Chondrocyte (in vitro differentiated cells): ENCODE data around the gene ELAPOR2. TPM values are rescaled to one million over a fixed set of nuclear protein-coding genes. Genes with fewer than 3 reads are reported as not detected.

ENCODE experiments used
- DNase-seq: peaks from one replicate; pipeline ENCODE4 v3.0.0; 2021; ENCODE audit warnings: mixed read lengths, low spot score
- H3K27ac Mint-ChIP-seq: one replicate; pipeline ENCODE4 v1.8.0; 2021; ENCODE audit warnings: mild to moderate bottlenecking, moderate library complexity, mixed read lengths; ENCODE audit not compliant: unreplicated experiment
- H3K27me3 Mint-ChIP-seq: 2 replicates; pipeline ENCODE4 v1.8.0; 2021; ENCODE audit warnings: low read depth, mixed read lengths
- H3K36me3 Mint-ChIP-seq: 2 replicates; pipeline ENCODE4 v1.8.0; 2021; ENCODE audit warnings: low read depth, mixed read lengths
- H3K4me1 Mint-ChIP-seq: 2 replicates; pipeline ENCODE4 v1.8.0; 2021; ENCODE audit warnings: low read depth, mild to moderate bottlenecking, mixed read lengths
- H3K4me3 Mint-ChIP-seq: one replicate; pipeline ENCODE4 v1.8.0; 2021; ENCODE audit warnings: mild to moderate bottlenecking, moderate library complexity, mixed read lengths; ENCODE audit not compliant: unreplicated experiment
- H3K9me3 Mint-ChIP-seq: 2 replicates; pipeline ENCODE4 v1.8.0; 2021; ENCODE audit warnings: low read depth, mixed read lengths
- CTCF ChIP-seq: fragments of 200-600 bp; sonication (generic); IDR thresholded peaks from 2 replicates; pipeline ENCODE4 v1.5.0; 2021; ENCODE audit warnings: antibody characterized with exemption, mild to moderate bottlenecking, moderate library complexity
- total RNA-seq: library from RNA; stranded (reverse); gene quantifications from 3 replicates; pipeline ENCODE4 v1.2.1, GENCODE V29; 2021

Gene ELAPOR2
- total RNA-seq, 1 donor from 2014 or later: 16.9 TPM

- H3K4me3 Mint-ChIP-seq: no peak overlapping the region
- TF ChIP-seq CTCF: no peak
- no peaks in the 10 kb centered on the region for H3K9me3 Mint-ChIP-seq
- no peaks in the 10 kb centered on the region for H3K27me3 Mint-ChIP-seq
- H3K4me1 Mint-ChIP-seq: peaks cover 3% of the 10 kb centered on the region
- no peak for DNase-seq
- no peak overlapping the region for H3K27ac Mint-ChIP-seq
- H3K36me3 Mint-ChIP-seq: no peaks in the 10 kb centered on the region
Measured at GRCh38 chr7:87027900-87028299, 31.6 kb downstream of the ELAPOR2 start.

DNA sequence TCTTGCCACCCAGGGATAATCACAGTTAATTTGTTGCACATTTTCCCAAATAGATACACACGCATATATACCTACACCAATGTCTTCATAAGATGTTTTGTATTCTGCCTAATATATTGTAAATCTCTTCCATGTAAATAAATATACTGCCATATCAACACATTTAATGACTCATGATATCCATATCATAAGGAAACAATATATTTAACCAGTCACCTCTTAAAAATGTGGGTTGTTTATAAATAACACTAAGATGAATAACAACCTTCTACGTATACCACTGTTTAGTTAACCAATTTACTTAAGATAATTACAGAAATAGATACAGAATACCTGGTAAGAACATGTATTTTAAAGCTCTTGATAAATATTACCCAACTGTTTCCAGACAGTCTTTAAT lies 38.2 kb downstream of the ELAPOR2 start:
- Mint-ChIP-seq H3K4me3 (no peak overlapping the region), H3K4me1 (peaks cover 6% of the 10 kb centered on the region), H3K9me3 (no peaks in the 10 kb centered on the region), H3K27me3 (no peaks in the 10 kb centered on the region), H3K27ac (no peak overlapping the region), H3K36me3 (no peaks in the 10 kb centered on the region)
- TF ChIP-seq CTCF: no peak
- DNase-seq: no peak

GRCh38 chr7:87016606-87017005 lies 42.8 kb downstream of the ELAPOR2 start:
- Mint-ChIP-seq H3K36me3 (no peaks in the 10 kb centered on the region), H3K27me3 (no peaks in the 10 kb centered on the region), H3K4me1 (peaks cover 6% of the 10 kb centered on the region), H3K27ac (no peak overlapping the region), H3K9me3 (no peaks in the 10 kb centered on the region), H3K4me3 (no peak overlapping the region)
- no peak for DNase-seq
- TF ChIP-seq CTCF: no peak

GRCh38 chr7:87013840-87014190 lies 45.6 kb downstream of the ELAPOR2 start:
- TF ChIP-seq CTCF: no peak
- Mint-ChIP-seq H3K4me1 (peaks cover 2% of the 10 kb centered on the region), H3K9me3 (no peaks in the 10 kb centered on the region), H3K4me3 (no peak overlapping the region), H3K27ac (no peak overlapping the region), H3K36me3 (no peaks in the 10 kb centered on the region), H3K27me3 (no peaks in the 10 kb centered on the region)
- DNase-seq: no peak

- Mint-ChIP-seq H3K9me3 (no peaks in the 10 kb centered on the region), H3K27ac (no peak overlapping the region), H3K36me3 (no peaks in the 10 kb centered on the region), H3K4me3 (no peak overlapping the region), H3K4me1 (peaks cover 2% of the 10 kb centered on the region), H3K27me3 (no peaks in the 10 kb centered on the region)
- TF ChIP-seq CTCF: no peak
- no peak for DNase-seq
Measured at GRCh38 chr7:87013136-87013839, 46.2 kb downstream of the ELAPOR2 start.

Other genes starting within 250 kb of the ELAPOR2 start
- gene DMTF1, start 92.8 kb upstream of the ELAPOR2 start, total RNA-seq: 55.6 to 82.8 TPM (median 56.8 TPM) in 3 replicates
- 22.5 to 27.8 TPM (median 24.7 TPM) in 3 replicates for gene TMEM243, start 160.1 kb upstream of the ELAPOR2 start, total RNA-seq